ENCODE data around the gene RASGRF2. TPM values are rescaled to one million over a fixed set of nuclear protein-coding genes. Genes with fewer than 3 reads are reported as not detected.

Gene RASGRF2
- total RNA-seq, 2 experiments from 2014 or later, result 14.1 to 15.5 TPM

GRCh38 chr5:81147886-81148571 is 187.9 kb downstream of the RASGRF2 start:
- POLR2A ChIA-PET, result no interaction called here
- CTCF ChIA-PET, result no interaction called here

- CTCF ChIA-PET, result no interaction called here
- POLR2A ChIA-PET, result no interaction called here
These were observed 191.4 kb downstream of the RASGRF2 start for GRCh38 chr5:81151546-81151945.

GRCh38 chr5:81154725-81155124 is 194.6 kb downstream of the RASGRF2 start:
- ChIA-PET CTCF (no interaction called here), POLR2A (no interaction called here)

GRCh38 chr5:81156732-81157131 is 196.6 kb downstream of the RASGRF2 start:
- CTCF ChIA-PET, result no interaction called here
- POLR2A ChIA-PET, result no interaction called here

GRCh38 chr5:81161012-81161601 is 200.9 kb downstream of the RASGRF2 start:
- CTCF ChIA-PET, result no interaction called here
- POLR2A ChIA-PET, result no interaction called here

- CTCF ChIA-PET, result no interaction called here
These were observed 202.3 kb downstream of the RASGRF2 start for GRCh38 chr5:81162501-81162900.

DNA sequence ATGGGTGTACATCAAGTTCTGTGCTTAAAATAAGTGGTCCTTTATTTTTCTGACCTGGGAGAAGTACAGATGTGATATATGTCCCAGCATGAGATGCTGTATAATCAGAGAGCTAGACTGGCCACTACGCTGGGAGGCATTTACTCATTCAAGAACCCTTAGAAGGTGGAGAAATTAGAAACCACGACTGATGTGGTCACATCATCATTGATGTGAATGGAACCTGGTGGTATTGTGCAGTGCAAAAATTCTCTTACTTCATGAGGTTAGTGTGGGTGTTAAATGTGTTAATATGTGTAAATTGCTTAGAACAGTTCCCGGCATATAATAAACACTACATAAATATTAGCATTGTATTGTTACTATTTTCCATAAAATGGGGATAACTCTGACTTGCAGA is 203.5 kb downstream of the RASGRF2 start:
- ChIA-PET CTCF (interaction anchor here (1.2 kb wide), 1 partner anchor 55 kb away, joined by 3 read pairs; no protein-coding TSS in a partner anchor), POLR2A (no interaction called here)

More at GRCh38 chr5:81162501-81162900, 202.3 kb downstream of the RASGRF2 start:
- POLR2A ChIA-PET, result no interaction called here

DNA sequence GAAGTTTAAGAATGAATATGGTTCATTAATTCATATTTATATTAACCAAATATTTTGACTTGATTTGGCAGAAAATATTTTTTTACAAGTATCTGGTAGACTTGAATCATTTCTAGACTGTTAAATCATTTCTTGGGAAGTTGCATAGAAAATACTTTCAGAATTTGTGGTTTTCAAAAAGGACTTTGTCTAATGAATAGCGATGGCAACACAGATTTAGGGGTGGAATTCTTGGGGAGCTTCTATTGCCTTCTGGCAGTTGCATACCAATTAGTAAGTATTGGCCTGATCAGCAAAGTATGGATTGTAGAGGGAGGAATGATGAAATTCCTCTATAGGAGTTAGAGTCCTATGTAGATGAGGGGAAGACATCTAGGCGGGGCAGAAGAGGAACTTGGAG is 204.3 kb downstream of the RASGRF2 start:
- ChIA-PET POLR2A (interaction anchor here (0.5 kb wide), 1 partner anchor 350 kb away, joined by 4 read pairs; no protein-coding TSS in a partner anchor), CTCF (interaction anchor here (1.2 kb wide), 1 partner anchor 56 kb away, joined by 3 read pairs; no protein-coding TSS in a partner anchor)

- CTCF ChIA-PET, result interaction anchor here (1.2 kb wide), 1 partner anchor 453 kb away, joined by 3 read pairs; no protein-coding TSS in a partner anchor
- POLR2A ChIA-PET, result no interaction called here
These were observed 204.8 kb downstream of the RASGRF2 start for GRCh38 chr5:81164936-81165335.

GRCh38 chr5:81165493-81166119 is 205.4 kb downstream of the RASGRF2 start:
- CTCF ChIA-PET, result interaction anchor here (1.2 kb wide), 1 partner anchor 454 kb away, joined by 3 read pairs; no protein-coding TSS in a partner anchor
- POLR2A ChIA-PET, result no interaction called here

- POLR2A ChIA-PET, result no interaction called here
These were observed 206.3 kb downstream of the RASGRF2 start for GRCh38 chr5:81166430-81166829.

DNA sequence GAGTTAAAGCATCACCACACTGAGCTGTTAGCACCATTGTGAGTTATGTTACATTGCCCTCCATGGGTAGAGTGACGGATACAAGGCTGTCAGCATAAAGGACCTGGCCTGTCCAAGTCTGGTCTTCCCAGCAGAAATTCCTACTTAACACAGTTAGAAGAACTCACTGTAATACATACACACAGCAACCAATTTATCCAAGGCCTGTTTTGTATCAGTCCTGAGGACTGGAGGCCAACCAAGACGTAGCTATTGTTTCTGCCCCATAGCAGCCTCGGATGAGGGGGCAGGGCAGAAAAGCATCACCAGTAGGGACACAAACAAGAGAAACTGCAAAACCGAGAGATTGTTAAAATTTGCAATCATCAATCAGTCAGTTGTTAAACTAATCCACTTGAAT is 206.9 kb downstream of the RASGRF2 start:
- CTCF ChIA-PET, result no interaction called here
- POLR2A ChIA-PET, result no interaction called here

More at GRCh38 chr5:81166430-81166829, 206.3 kb downstream of the RASGRF2 start:
- CTCF ChIA-PET, result no interaction called here

- ChIA-PET CTCF (no interaction called here), POLR2A (no interaction called here)
These were observed 207.4 kb downstream of the RASGRF2 start for GRCh38 chr5:81167544-81167943.

DNA sequence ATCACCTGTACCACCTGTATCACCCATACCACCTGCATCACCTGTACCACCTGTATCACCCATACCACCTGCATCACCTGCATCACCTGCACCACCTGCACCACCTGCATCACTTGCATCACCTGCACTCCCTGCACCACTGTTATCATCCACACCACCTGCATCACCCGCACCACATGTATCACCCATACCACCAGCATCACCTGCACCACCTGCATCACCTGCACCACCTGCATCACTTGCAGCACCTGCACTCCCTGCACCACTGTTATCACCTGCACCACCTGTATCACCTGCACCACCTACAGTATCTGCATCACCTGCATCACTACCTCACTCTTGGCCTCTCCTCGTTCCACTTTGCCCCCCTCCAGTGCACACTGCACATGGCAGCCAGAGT is 209.8 kb downstream of the RASGRF2 start:
- ChIA-PET POLR2A (no interaction called here), CTCF (no interaction called here)

GRCh38 chr5:81171769-81172168 is 211.6 kb downstream of the RASGRF2 start:
- POLR2A ChIA-PET, result no interaction called here
- CTCF ChIA-PET, result no interaction called here

GRCh38 chr5:81172710-81173109 is 212.5 kb downstream of the RASGRF2 start:
- ChIA-PET CTCF (no interaction called here), POLR2A (no interaction called here)

- CTCF ChIA-PET, result no interaction called here
- POLR2A ChIA-PET, result no interaction called here
These were observed 216.9 kb downstream of the RASGRF2 start for GRCh38 chr5:81177061-81177460.

GRCh38 chr5:81179959-81180358 is 219.8 kb downstream of the RASGRF2 start:
- CTCF ChIA-PET, result no interaction called here
- POLR2A ChIA-PET, result no interaction called here

DNA sequence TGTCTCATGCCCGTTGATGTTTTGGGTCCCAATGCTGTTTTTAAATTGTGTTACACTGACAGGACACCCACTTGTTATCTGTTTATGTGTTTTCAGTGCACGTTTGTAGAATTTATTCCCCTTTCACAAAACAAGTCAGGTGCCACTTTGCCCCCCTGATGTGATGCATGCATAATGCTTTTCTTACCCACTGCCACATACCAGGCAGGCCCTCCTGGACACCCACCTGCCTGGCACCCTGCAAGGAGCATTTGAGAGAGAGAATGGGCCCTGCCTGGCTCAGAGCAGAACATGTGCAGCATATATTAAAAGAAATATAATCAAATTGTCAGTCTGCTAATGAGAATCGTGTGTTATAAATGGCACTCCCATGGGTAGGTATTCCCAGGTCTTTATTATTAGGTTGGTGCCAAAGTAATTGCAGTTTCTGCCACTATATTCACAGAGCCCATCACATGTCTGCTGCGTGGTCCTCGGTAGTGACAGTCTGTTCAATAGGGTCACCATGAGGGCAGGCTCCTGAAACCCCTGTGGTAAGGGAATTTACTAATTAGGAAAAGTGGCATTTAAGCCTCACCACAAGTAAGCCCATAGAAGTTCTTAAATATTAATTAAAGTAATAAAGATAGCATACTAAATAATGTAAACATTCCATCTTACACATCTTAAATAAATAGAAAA is 220.8 kb downstream of the RASGRF2 start:
- CTCF ChIA-PET, result interaction anchor here (2.1 kb wide), 1 partner anchor 14 kb away, joined by 7 read pairs; no protein-coding TSS in a partner anchor

DNA sequence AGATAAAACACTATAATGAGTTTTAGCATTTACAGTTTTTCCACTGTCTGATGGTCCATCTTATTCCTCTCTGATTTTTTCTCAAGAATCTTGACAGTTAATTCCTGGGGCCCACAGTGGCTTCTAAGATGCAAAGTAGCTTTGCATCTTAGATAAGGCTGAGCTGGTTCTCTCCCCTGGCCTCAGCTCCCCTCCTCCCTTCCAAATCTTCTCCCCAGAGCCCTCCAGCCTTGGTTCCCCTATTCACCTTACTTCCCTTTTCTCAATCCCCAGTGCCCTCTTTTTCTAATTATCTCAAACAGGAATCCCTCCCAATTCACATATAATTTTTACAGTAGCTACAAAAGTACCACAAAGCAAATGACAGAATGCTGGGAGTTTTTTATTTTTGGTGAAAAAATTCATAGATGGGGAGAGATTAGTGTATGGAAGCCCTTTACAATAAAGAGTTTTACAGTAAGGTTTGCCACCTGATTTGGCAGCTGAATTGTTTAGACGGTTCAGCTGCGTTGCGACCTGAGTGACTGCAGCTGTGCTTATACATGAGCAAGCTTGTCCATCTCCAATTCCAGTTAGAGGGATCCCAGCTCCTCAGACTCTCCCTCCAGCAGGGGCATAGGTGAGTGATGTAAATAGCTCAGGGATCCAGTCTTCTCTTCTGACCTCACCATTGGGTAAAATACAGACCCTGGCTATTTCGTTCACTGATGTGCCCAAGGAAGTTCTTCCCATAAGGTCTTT is 221.6 kb downstream of the RASGRF2 start:
- POLR2A ChIA-PET, result interaction anchor here (0.6 kb wide), 1 partner anchor 187 kb away, joined by 3 read pairs; no protein-coding TSS in a partner anchor
- CTCF ChIA-PET, result interaction anchor here (2.1 kb wide), 1 partner anchor 13 kb away, joined by 7 read pairs; no protein-coding TSS in a partner anchor

More for the DNA sequence above, 220.8 kb downstream of the RASGRF2 start:
- POLR2A ChIA-PET, result interaction anchor here (0.6 kb wide), 1 partner anchor 186 kb away, joined by 3 read pairs; no protein-coding TSS in a partner anchor
